Stimulated activated CD4-positive, alpha-beta T cell treated with anti-CD3 and anti-CD28 coated beads, Interleukin-12 subunit alpha, Interleukin-12 subunit beta, amount 100 ng/mL, for 24 hours (primary cell): ENCODE measurements around the gene PPP1R7.
A peak's percentile ranks its signal among the peaks of the same experiment; 100 is the strongest.
"Not testable (repeated sequence)": the region's sequence is repeated elsewhere in the genome, so short reads cannot be mapped to it uniquely, and the experiment has no call there.

Experiments used
- DNase-seq, 2 experiments: peaks; one replicate each; pipeline ENCODE4 v3.0.0-alpha.2; 2020; ENCODE audit warnings: low read depth in 2 of 2

Gene PPP1R7, protein sequence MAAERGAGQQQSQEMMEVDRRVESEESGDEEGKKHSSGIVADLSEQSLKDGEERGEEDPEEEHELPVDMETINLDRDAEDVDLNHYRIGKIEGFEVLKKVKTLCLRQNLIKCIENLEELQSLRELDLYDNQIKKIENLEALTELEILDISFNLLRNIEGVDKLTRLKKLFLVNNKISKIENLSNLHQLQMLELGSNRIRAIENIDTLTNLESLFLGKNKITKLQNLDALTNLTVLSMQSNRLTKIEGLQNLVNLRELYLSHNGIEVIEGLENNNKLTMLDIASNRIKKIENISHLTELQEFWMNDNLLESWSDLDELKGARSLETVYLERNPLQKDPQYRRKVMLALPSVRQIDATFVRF

DNA sequence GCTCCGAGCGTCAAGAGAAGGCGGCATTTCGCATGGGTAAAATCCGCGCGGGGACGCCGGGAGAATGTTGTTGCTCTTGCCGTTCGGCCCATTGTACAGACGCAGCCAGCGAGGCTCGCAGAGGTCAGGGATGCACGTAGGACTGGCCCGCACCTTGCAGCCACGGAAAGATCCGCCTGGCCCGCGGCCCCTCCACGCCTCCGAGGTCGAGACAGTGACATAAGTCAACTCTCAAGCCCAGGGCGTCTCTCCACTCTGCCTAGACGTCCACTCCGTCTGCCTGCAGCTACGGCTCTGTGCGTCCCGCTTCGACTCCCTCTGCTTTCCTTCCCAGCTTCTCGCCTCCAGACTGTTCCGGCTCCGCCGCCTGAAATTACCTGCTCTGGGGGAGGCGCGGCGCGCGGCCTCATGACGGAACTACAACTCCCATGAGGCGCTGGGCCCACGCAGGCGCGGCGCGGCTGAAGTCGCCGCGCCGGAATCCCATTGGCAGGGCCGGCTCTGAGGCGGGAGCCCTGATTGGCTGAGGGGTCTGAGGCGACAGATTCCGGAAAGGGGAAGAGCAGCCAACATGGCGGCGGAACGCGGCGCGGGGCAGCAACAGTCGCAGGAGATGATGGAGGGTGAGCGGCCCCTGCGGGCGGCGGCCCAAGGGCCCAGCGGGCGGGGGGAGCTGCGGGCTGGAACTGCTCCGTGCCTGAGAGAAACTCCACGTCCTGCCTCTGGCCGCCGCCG lies at the start of gene PPP1R7:
Gene PPP1R7 (plus strand): TSS at position 543 of the 735 bp plus-strand sequence. CDS start 29 bp downstream, at position 572.
- DNase-seq: peak; percentile 90 to 91

DNA sequence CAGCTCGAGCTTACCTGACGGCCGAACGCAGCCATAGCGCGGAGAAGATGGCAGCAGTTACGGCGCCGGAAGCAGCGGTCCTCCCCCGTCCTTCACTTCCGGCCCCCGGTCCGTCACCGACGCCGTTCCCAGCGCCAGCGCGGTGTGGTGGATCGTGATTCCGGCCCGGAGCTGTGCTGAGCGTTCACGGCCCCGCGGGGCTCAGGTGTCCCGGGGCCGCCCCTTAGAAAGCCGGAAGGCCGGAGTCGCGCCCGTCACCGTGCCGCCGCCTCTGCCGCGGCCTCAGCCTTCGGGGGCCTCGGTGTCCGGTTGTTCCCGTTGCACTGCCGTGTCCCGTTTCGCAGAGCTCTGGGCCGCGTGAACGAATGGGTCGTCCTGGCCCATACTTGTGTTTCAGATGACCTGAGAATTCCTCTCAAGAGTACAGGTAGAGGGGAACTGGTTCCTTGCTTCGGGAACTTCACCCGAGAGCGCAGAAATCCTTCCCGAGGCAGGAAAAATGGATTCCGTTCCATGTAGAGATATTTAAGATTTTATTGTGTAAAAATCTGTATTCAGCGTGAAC lies 47.9 kb upstream of the PPP1R7 start, which contains the start of gene MTERF4:
Gene MTERF4 (minus strand): TSS at position 49 of the 565 bp plus-strand sequence. CDS start 14 bp downstream, at position 35.
- DNase-seq: peak; percentile 83

DNA sequence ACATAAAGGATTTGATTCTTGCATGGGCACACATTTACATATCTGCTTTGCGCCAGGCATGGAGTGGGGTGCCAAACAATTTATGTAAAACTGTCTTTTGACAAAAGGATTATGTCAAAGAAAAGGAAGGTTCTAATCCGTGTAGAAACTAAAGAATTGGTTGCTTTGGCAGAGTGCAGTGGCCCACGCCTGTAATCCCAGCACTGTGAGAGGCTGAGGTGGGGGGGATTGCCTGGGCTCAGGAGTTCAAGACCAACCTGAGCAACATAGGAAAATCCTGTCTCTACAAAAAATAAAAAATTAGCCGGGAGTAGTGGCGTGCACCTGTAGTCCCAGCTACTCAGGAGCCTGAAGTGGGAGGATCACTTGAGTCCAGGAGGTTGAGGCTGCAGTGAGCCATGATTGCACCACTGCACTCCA lies 47.1 kb upstream of the PPP1R7 start:
- no peak for DNase-seq

DNA sequence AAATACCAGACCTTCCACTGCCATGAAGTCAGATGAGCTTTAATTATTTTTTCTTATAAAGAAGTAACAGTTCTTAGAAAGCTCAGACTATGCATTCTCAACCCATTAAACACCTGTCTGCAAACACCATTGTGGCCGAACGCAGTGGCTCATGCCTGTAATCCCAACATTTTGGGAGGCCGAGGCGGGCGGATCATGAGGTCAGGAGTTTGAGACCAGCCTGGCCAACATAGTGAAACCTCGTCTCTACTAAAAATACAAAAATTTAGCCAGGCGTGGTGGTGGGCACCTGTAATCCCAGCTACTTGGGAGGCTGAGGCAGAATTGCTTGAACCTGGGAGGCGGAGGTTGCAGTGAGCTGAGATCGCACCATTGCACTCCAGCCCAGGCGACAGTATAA lies 45.7 kb upstream of the PPP1R7 start:
- not testable (repeated sequence) for DNase-seq

DNA sequence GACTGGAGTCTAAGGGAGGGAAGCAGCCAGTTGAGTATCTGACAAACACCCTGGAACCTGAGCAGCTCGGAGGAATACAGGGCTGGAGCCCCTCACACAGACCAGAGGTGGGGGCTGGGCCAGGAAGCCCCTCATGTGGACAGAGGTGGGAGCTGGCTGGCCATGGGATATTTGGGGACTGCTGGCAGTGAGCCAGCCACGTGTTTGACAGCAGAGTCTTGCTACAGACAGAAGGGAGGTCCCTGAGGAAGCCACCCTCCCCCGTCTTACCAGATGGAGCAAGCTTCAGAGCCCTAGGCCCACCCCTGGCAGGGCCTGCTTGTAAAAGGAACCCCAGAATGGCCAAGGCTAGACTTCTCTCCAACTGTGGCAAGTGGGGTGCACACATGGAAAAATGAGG lies 44.6 kb upstream of the PPP1R7 start:
- no peak for DNase-seq

DNA sequence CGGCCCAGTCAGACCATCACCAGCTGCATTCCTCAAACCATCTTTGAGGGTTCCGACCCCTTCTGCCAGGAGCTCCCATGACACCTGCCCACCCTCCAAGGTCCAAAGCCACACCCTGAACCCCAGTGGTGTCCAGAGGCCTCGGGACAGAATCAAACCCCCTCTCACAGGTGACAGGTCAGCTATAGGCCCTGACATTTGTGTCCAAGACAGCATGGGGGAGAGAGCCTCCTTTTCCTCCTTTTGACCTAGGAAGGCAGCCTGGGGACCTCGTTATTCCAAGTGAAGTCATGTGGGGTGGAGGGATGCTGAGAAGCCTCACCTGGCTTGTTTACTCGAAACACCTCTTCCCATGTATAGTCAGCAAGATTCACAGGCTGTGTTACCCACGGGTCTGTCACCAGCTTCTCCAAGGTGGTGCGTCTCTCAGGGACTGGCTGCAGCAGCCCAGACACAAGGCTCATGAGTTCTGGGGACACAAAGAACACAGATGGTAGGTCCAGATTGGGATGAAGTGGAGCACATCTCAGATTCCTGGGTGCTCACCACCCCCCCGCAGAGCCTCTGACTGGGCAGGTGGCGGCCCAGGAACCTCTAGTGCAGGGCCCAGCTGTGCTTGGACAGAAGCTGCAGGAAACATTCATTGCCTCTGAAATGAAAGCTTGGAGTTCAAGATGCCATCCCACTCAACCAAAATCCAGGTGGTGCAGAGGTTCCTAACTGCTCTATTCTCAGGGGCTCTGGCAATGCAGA lies 43.1 kb upstream of the PPP1R7 start:
- no peak for DNase-seq

DNA sequence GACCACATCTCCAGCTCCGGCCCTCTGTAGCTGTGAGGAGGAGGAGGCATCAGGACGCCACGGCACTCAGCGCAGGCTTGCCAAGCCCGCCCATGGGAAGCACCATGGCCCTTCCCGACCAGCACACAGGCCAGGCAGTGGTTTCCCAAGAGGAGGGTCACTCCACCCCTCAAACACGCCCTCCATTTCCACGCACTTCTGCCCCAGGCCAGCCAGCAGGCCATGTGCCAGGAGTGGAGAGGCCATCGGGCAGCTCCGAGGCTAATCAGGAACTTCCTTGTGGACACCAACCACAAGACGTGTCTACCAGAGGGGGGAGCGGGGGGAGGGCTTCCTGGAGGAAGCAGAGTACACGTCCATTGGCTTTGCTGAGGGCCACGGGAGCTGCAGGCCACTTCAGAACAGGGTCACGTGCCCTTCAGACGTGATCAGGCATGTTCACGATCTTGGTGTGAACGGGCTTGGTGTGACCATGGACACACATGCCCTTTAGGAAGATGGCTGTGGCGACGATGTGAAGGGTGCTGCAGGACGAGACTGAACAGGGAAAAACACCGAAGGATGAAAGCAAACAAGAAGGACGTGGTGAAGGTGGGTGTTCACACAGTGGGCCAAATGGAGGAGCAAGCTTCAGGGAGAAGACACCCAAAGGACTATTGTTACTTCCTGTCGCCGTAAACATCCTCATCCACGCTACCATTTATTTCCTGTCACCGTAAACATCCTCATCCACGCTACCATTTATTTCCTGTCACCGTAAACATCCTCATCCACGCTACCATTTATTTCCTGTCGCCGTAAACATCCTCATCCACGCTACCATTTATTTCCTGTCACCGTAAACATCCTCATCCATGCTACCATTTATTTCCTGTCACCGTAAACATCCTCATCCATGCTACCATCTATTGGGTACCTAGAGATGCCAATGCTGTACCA lies 41.7 kb upstream of the PPP1R7 start:
- no peak for DNase-seq

DNA sequence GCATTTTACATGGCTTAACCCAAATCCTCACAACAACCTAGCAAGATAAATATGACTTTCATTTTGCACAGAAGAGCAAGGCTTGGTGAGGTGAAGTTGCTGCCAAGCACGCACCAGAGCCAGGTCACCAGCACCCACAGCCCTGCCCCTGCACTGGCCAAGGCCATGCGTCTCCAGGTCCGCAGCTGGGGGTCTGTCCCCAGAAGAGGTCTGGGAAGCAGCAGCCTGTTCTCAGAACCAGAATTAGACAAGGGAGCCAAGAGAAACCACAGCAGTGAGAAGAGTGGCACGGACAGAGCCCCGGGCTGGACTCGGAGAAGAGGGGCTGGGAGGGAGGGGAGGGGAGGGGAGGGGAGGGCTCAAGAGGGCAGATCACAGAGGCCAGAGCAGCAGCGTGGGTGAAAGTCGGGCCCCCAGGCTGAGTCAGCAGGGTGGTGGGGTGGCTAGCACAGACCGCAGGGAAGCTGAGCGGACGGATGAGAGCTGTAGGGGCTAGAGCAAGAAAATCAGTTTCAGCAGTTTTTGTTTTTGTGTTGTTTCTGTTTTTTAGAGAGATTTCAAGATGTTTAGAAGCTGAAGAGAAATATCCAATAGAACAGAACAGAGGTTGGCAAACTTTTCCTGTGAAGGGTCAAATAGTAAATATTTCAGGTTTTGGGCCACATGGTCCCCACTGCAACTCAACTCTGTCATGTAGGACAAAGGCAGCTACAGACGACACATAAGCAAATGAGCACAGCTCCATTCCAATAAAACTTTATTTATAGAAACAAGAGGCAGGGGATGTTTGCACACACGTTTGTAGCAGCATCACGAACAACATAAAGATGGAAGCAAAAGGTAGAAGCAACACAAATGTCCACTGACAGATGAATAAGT lies 40.8 kb upstream of the PPP1R7 start:
- no peak for DNase-seq

DNA sequence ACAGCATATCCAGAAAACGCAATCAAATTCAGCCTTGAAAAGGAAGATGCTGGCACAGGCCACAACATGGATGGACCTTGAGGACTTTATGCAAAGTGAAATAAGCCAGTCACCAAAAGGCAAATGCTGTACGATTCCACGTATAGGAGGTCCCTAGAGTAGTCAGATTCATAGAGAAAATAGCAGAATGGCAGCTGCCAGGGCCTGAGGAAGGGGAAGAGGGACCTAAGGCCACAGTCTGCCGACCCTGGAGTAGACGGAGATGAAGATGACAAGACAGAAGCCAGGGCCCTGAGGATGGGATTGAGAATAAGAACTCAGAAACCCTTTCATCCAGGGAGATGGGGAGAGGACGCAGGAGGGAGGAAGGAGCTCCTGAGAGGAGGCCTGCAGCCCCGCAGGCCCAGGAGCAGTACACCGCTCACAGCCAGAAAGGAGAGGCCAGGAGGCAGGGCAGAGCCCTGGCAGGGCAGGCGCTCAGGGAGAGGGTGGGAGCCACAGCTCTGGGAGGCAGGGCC lies 40.1 kb upstream of the PPP1R7 start:
- no peak for DNase-seq

DNA sequence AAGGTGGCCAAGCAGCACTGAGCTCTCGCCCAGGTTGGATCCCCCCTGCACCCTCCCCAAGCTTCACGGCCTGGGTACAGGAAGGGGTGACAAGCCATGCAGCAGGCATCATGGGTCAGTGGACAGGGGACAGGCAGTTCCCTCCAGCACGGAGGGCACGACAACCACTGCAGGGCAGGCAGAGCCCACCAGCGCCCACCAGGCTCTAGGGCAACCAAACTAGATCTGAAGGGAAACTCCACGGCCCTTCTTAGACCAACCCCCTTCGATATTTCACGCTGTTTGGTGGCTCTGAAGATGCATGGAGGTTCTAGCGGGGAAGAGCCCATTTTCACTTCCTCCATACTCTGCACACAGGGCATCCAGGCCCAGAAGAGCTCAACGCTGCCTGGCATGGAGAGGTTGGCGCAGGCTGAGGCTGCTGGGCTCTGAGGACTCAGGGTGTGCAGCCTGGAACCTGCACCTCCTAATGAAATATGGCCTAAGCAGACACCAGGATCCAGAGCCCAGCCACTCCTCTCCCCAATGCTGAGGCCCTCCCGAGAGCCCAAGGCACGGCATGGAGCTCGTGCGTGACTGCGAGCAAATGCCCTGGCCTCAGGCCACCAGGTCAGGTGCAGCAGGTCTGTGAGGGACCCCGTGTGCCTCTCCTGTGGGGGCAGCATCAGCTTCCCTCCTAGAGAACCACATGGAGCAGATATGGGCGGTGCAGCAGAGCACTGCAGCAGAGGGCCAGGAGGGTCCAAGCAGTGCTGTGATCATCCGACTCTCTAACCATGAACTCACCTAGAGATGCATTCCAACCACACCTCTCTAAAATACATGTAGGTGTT lies 39.4 kb upstream of the PPP1R7 start:
- DNase-seq: no peak

DNA sequence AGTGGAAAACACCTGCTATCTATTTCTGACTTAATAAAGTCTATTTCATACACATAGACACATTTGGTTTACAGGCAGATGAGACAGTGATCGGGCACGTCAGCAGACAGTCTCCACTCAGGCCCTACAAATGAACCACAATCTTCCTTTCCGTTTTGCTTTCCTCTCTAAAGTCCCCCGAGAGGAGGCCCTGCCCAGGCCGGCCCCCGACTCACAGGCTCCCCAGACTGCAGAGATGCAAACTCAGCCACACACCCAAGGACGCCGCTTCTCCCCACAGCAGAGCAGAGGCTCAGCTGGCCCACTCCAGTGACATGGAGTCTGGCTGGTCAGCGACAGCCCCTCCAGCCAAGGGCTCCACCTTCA lies 38.8 kb upstream of the PPP1R7 start:
- DNase-seq: no peak

DNA sequence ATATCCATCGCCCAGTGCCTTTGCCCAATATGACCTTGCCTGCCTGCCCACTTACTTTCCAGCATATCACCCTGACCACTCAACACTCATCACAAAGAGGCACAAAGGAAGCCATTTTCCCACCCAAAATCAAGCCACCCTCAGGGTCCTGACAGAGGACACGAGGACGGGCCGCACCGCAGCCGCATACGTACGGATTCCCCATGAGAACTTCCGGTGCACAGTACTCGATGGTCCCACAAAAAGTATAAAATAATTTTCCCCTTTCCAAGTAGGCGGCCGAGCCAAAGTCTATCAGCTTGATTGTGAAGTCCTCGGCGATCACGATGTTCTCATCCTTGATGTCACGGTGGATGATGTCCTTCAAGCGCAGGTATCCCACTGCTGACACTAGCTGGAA lies 38.2 kb upstream of the PPP1R7 start:
- no peak for DNase-seq

DNA sequence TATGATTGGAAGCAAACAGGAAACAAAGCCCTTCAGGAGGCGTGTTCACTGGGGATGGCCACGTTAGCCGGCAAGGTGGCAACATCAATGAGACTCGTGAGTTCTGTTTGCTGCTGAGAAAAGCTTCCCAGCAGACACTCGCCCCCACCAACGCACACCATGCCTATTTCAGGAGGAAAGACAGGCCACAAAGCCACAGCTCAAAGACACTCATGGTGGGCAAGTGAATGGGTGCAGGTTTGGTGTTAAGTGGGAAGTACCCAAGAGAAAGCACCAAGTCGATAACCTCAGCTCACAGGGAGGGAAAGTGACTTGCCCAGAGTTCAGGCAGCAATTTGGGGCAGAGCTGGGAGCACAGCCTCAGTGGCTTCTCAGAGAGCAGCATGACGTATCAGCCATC lies 37.7 kb upstream of the PPP1R7 start:
- no peak for DNase-seq

DNA sequence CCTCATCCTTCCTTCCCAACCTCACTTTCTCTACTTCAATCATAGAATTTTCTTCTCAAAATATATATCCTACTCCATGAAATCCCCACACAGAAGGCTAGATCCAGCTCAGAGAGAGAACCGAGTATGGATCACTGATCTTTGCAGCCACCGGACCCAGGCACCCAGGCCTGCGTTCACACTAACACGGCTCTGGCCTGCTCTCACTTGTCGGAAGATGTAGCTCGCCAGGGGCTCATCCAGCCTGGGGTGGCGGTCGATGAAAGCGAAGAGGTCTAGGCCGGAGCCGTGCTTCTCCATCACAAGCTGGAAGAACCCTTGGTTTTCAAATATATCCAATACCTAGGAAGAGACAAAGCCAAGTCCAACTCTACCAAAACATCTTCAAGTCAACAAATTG lies 35.4 kb upstream of the PPP1R7 start:
- DNase-seq: no peak

DNA sequence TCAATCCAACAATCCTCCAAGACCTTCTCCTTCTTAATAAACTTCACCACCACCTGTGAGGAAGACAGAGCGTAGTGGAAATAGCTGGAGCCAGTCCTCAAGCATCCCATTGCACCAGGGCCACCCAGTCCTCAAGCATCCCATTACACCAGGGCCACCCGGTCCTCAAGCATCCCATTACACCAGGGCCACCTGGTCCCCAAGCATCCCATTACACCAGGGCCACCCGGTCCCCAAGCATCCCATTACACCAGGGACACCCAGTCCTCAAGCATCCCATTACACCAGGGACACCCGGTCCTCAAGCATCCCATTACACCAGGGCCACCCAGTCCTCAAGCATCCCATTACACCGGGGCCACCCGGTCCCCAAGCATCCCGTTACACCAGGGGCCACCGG lies 34.9 kb upstream of the PPP1R7 start:
- DNase-seq: no peak

DNA sequence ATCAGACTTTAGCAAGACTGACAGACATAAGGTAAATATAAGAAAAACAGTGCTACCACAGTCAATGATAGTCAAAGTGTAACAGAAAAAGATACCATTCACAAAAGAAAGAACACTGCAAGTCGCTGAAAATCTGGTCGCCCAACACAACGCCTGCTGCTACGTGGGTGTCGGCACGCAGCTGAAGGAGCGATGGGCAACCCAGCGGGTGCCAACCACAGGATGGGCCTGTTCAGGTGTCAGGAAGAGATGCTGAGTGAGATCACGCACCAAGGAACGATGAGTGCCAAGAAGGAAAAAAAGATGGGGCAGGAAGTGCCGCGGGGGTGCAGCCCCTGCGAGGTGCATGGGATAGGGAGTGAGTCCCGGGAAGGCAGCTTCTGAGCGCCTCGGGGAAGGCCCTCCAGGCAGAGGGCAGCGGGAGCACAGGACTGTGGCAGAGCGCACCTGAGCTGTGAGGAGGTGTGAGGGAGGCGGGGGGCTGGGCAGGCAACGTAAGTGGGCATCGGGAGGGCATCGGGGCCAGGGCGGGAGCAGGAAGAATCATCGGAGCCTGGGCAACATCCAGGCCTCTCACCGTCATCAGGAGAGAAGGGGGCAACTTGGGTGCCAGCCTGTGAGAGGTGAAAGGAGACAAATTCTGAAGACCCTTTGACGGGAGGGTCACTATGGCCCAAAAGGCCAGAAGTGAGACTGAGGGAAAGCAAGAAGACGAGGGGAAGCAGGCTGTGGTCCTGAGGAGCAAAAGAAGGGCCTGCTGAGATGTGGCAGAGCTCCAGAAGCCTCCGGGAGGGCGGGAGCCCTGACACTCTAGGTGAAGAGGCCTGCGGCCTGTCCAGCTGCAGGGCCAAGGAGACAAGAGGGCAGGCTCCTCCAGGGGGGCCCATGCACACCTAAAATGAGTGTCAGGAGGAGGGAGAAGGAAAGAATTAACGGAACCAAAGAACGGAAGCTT lies 33.4 kb upstream of the PPP1R7 start:
- no peak for DNase-seq

DNA sequence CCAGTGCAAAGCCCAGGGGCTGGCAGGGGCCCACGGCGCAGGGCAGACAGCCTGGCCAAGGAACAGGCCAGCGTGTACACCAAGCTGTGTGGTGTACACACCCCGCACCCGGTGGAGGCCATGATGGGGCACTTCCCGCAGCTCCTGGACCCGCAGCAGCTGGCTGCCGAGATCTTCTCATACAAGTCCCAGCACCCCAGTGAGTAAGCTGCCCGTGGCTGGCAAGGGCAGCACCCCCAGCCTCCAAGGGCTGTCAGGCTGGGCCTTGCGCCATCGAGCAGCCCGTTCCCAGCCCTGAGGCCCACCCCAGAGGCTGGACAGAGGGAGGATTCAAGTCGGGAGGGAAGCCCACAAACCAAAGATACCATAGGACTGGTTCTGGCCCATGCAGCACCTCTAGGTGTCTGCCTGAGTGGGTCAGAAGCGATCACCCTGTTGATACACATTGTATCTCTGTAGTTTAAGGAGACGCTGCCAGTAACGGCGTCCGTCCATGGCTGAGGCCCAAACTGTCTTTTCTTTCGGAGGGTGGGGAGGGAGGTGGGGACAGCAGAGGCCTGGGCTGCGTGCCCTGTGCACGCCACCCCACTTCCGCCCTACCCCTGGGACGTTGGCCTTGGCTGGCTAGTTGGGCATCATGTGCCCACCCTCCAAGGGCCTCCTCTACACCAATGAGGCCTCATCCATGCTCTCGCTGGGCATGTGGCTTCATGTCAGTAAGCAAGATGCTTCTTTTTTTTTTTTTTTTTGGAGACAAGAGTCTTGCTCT lies 31.3 kb upstream of the PPP1R7 start:
- DNase-seq: no peak
